GM18511 (cell line): ENCODE measurements around the gene PLEKHG2.
"Not testable (repeated sequence)": the region's sequence is repeated elsewhere in the genome, so short reads cannot be mapped to it uniquely, and the experiment has no call there.

Experiments
- ATAC-seq: cut with Tn5 transposase; IDR thresholded peaks from one replicate; pipeline ENCODE4 v1.9.1; 2021; ENCODE audit warnings: mild to moderate bottlenecking, moderate library complexity; ENCODE audit not compliant: unreplicated experiment

The PLEKHG2 gene, protein sequence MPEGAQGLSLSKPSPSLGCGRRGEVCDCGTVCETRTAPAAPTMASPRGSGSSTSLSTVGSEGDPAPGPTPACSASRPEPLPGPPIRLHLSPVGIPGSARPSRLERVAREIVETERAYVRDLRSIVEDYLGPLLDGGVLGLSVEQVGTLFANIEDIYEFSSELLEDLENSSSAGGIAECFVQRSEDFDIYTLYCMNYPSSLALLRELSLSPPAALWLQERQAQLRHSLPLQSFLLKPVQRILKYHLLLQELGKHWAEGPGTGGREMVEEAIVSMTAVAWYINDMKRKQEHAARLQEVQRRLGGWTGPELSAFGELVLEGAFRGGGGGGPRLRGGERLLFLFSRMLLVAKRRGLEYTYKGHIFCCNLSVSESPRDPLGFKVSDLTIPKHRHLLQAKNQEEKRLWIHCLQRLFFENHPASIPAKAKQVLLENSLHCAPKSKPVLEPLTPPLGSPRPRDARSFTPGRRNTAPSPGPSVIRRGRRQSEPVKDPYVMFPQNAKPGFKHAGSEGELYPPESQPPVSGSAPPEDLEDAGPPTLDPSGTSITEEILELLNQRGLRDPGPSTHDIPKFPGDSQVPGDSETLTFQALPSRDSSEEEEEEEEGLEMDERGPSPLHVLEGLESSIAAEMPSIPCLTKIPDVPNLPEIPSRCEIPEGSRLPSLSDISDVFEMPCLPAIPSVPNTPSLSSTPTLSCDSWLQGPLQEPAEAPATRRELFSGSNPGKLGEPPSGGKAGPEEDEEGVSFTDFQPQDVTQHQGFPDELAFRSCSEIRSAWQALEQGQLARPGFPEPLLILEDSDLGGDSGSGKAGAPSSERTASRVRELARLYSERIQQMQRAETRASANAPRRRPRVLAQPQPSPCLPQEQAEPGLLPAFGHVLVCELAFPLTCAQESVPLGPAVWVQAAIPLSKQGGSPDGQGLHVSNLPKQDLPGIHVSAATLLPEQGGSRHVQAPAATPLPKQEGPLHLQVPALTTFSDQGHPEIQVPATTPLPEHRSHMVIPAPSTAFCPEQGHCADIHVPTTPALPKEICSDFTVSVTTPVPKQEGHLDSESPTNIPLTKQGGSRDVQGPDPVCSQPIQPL (N-terminal part only)

DNA sequence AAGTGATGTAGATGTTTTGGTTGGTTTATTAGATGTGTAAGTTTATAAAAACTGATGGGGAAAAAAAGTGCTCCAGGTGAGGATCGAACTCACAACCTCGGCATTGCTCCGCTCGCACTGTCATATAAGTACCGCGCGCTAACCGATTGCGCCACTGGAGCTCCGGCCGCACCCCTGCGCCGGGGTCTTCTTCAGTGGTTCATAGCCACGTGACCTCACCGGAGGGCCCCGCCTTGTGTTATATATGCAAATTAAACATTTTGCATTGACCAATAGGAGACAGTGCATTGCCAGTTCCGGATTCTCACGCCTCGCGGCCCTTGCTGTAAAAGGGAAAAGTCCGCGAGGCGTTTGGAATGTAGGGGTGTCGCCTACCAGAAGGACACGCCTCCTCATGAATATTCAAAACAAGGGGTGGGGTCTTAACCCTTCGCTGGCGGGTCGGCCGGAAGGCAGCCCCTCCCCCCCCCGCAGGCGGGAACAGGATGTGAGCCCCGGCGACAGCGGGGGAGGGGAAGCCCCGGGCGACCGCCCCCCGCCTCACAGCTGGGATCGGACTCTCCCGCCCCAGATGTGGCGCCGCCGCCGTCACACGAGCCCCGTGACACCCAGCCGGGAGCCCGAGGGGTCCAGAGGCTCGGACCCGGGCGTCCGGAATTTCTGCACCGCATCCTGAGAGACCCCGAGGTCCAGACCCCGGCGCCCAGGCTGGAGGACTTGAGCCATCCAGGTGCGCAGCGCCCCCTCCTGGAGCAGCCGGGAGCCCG, at the start of gene PLEKHG2:
Gene PLEKHG2, plus strand, starts transcription at position 570 of the 767 bp plus-strand sequence. CDS start 1,418 bp downstream, outside the sequence.
- ATAC-seq, result peak; percentile 62

DNA sequence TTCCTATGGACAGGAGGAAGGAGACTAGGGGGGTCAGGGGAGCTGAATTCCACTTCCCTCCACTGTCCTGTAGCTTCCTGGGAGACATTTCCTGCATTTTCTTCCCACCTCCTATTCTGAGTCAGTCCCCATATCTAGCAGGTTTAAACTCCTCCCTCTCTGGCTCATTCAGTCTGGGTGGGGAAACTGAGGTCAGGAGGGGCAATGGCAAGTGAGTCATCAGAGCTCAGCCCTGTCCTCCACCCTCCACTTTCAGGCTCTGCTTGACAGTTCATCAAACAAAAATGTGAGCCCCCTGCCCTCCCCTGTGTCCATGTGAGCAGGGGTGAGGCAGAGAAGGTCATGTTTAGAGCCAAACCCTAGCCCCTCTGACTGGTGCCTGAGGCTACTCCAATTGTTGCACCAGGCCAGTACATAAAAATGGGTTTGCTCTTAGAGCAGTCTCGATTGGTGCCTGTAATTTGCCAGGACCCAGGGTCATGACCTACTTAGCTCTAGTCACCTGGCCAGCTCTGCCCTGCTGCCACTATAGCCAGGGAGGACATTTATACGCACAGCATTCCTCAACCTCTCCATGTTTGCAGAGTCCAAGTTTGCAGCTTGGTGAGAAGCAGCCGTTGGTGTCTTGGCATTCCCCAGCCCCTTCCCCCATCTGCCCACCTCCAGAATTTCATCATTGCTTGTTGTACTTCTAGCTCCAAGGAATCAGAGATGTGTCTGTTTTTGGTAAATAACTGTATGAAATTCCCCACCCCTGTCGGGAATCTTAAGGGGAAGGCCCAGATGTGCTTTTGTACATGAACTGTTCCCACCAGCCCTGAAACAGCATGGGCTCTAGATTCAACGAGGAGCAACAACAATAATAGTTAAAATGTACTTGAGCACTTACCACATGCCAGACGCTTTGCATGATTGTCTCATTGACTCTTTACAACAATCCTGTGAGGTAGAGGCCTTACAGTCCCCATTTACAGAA, 49.5 kb upstream of the PLEKHG2 start:
- no peak for ATAC-seq

DNA sequence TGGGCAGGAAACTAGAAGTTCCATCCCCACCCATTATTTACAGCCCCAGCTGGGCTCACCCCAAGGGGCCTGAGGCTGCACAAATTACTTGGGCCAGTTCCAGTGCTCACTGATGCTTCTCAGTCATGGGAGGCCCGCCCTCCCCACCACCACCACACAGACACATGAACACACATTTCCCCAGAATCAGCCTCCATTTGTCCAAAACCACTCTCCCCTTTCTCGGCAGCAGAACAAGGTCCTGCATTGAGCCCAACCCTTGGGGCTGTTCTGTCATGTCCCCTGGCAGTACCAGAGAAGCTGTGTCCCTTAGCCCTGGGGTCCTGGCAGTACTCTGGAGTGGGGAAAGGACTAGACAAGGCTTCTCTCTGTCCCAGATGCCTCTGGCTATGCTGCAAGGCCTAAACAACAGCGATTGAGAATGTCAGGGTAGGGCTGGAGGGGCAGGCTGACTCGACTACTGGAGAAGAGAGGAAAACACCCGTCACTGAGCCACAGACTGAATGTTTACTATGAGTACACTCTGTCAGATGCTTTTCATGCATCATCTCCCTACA, 48.5 kb upstream of the PLEKHG2 start:
- ATAC-seq, result no peak

DNA sequence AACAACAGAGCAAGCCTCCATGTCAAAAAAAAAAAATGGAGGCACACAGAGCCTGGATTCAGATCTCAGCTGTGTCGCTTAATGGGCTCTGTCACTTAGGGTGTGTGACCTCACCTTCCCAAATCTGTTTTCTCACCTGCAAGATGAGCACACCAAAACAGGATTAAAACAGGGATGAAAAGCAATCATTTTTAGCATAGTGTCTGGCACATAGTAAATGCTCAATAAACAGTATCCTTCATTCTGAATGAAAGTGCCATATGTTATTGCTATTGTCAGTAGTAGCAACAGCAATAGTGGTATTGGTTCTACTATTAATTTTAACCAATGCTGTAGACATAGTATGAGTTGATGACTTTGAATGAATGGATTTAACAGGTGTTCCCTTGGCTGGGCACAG, 46.9 kb upstream of the PLEKHG2 start:
- no peak for ATAC-seq

DNA sequence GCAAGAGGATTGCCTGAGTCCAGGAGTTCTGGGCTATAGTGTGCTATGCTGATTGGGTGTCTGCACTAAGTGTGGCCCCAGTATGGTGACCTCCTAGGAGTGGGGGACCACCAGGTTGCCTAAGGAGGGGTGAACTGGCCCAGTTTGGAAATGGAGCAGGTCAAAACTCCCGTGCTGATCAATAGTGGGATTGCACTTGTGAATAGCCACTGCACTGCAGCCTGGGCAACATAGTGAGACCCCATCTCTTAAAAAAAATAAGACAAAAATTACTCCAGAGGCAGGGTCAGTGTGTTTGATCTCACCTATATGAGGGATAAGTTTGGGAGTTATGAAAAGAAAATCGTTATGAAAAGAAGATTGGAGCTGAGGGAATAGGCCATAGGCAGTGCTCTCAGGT, 43.3 kb upstream of the PLEKHG2 start:
- no peak for ATAC-seq

DNA sequence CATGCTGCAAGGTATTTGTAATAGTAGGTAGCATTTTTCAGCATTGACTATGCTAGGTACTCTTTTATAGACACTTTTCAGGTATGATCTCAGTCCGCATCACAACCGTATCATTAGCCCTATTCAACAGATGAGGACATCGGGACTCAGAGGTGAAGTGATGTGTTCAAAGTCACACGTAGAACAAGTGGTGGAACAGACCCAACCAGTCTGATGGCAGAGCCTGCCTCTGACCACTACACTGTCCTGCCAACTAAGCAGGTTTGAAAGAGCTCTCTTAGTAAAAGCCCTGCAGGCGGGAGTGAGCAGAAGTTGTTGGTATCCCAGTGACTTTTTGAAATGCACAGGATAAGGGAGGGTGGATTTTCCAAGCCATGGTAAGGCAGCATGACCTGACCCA, 41.7 kb upstream of the PLEKHG2 start:
- ATAC-seq, result no peak

DNA sequence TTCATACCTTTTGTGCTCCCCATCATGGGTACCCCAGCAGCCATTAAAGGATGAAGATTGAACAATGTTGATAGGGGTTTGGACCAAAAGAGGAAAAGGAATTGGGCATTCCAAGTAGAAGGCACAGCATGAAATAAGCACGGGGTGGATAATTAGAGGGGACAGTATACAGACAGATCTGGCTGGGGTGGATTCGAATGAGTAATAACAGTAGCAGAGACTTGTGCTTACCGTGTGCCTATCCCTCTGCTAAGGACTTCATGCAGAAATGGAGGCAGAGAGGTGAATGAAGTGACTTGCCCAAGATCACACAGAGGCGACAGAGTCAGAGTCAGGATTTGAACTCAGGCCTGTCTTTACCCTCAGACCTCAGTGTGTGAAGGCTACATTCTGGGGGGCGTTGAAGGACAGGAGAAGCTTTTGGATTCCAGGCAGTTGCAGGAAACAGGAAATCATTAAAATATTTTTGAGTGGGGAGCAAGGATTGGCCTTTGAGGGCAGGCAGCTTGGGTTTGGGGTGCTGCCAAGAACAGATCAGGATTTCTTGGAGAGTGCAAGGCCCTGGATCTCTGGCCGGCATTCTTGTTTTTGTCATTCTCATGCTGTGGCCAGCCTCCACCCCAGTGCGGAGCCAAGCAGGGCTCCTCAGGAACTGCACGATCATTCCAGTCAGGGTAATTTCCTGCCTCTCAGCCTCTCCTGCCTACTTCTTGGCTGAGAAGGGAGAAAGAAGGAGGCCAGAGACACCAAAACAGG, 40.2 kb upstream of the PLEKHG2 start:
- ATAC-seq, result no peak

DNA sequence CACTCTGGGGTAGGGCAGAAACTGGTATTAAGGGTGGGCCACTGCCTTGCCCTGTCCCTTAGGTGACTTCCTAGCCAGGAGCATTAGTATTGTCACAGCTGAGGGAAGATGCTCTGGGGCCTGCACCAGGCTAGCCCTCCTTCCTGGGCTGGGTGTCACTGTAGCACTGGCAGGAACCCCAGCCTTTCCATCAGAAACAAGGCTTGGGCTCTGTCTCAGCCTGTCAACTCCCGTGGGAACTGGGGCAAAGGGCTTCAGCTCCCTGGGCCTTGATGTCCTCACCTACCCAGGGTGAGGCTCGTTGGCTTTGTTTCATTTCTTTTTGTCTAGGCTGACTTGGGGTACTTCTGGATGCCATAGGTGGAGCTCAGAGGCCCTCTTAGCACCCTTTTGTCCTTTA, 39.5 kb upstream of the PLEKHG2 start:
- ATAC-seq, result no peak

DNA sequence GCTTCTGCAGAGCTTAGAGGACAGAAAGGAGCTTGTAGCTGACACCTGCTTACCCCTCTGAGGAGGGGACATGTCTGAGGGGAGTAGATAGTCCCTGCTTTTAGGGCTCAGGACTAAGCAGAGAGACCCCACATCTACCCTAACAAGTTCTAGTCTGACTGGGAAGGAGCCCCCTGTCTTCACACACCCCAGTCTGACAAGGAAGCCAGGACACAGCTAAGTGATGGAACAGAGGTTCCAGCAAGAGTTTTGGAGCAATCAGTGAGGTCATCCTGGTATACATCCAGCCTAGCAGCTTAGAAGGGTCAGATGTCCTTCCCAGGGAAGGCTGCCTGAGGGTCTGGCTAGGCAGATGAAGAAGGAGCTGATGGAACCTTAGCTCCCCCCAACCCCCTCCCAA, 36.5 kb upstream of the PLEKHG2 start:
- no peak for ATAC-seq

DNA sequence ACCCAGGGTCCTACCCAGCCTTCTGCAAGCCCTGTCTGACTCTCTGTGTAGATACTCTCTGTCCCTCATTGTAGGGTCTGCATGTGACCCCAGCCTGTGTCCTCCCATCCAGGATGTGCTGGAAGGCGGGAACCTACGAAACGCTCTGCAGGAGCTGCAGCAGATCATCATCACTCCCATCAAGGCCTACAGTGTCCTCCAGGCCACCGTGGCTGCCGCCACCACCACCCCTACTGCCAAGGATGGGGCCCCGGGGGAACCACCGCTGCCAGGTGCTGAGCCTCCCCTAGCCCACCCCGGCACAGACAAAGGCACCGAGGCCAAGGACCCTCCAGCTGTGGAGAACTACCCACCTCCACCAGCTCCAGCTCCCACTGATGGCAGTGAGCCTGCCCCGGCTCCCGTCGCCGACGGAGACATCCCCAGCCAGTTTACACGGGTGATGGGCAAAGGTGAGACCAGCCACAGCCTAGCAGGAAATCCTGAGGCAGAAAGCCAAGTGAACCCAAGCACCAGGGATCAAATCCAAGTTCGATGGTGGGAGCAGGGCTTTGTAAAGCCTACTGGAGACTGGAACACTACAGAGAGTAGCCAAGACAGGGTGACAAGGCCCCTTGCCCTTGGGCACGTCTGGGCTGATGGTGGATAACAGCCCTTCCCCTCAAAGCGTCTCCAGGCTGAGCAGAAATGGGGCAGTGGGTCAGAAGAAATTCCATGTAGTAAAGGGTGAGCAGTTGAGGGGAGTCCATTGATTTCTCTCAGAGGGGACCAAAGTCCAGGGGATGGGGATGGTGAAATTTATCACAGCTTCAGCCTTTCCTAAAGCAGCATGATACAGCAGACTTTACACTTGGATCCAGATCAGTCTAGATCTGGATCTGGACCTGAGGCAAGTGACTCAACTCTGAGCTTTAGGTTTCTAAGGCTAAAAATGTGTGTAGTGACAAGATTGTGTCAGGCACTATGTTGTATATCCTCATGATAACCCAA, 34.8 kb upstream of the PLEKHG2 start:
- no peak for ATAC-seq

DNA sequence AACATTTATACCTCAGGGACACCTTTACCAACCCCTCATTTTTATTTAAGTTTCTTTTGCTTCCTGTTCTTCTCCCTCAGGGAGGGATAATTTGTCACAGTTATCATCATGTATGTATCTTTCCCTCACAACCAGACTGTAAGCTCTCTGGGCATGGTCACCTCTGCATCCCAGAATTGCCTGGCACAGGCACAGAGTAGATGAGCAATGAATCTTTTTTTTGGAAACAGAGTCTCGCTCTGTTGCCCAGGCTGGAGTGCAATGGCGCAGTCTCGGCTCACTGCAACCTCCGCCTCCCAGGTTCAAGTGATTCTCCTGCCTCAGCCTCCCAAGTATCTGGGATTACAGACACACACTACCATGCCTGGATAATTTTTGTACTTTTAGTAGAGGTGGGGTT, 33.1 kb upstream of the PLEKHG2 start:
- ATAC-seq, result not testable (repeated sequence)

DNA sequence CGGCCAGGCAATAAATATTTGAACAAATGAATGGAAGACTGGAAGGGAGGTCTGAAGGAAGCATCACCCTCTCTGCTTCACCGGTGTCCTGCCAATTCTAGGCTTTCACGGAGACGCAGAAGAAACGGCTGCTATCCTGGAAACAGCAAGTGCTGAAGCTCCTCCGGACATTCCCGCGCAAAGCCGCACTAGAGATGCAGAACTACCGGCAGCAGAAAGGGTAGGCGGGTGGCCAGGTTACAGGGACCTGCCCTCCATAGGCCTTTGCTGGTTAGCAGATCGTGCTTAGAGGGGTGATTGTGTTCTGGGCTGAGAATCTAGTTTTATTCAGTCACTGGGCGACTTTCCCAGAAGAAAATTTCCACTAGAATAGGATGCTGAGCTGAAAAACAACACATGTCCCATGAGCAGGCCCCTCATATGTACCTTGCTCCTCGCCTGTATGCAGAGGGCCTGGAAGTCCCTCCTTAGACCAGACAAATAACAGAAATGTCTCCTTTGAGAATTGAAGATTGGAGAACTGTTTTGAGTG, 32.5 kb upstream of the PLEKHG2 start:
- ATAC-seq, result no peak

DNA sequence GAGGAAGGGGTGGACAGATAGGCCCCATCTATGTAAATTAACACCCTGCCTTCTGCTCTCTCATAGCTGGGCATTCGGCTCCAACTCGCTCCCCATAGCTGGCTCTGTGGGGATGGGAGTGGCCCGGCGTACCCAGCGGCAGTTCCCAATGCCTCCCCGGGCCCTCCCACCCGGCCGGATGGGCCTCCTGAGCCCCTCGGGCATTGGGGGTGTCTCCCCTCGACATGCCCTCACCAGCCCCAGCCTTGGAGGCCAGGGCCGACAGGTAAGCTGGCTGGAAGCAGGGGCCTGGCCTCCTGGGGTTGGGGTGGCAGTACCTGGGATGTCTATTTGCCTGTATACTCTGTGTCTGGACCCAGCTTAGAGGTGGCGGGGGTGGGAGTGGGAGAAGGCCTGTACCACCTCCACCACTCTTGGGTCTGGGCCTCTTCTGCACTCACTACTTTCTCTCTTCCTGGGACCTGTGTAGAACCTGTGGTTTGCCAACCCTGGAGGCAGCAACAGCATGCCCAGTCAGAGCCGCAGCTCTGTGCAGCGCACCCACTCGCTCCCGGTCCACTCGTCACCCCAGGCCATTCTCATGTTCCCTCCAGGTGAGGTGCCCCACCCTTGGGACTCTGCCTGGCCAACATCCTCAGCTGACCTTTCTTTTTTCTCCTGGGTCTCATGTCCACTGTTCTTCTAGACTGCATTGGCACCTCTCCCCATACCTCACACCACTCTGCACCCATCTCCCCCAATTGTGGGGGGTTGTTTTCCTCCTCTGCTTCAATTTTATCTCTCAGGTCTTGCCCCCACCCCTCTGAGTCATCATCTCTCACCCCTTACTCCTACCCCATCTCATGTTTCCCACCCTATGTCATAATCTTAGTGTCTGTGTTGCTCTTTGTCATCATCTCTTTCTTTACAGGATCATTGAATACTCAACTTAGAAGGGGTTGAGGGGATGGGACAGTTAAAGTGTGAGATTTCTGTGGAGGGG, 31.7 kb upstream of the PLEKHG2 start:
- no peak for ATAC-seq

DNA sequence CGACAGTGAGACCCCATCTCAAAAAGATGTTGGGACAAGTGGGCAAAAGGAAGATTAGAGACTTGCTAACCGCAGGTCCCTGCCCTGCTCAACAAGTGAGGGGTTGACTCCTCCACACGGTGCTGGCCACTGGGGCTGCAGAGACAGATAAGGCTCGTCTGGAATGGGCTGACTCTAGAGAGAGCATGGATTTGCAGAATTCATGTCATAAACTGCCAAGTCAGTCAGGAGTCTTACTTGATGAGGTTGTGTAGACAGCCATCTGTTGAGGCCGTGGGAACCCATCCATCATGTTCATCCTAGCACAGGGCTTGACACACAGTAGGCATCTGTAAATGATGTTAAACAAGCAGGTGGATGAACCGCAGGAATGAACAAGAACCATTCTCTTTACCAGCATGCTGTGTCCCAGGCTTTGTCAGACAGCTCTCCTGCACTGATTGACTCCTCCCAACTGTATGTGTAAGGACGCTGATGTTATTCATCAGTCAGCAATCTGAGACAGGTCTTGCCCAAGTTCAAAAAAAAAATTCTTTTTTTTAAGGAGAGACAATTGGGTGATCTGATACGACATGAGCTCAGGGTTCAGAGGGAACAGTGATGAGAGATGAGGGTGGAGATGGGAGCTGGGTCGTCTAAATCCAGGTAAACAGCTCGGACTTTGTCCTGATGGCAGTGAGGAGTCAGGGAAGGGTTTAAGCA, 30.4 kb upstream of the PLEKHG2 start:
- no peak for ATAC-seq
